Measurements from ENCODE around the gene TEKTIP1. TPM values are rescaled to one million over a fixed set of nuclear protein-coding genes. Genes with fewer than 3 reads are reported as not detected.

Gene TEKTIP1
- polyA plus RNA-seq, 1 experiment = not detected

DNA sequence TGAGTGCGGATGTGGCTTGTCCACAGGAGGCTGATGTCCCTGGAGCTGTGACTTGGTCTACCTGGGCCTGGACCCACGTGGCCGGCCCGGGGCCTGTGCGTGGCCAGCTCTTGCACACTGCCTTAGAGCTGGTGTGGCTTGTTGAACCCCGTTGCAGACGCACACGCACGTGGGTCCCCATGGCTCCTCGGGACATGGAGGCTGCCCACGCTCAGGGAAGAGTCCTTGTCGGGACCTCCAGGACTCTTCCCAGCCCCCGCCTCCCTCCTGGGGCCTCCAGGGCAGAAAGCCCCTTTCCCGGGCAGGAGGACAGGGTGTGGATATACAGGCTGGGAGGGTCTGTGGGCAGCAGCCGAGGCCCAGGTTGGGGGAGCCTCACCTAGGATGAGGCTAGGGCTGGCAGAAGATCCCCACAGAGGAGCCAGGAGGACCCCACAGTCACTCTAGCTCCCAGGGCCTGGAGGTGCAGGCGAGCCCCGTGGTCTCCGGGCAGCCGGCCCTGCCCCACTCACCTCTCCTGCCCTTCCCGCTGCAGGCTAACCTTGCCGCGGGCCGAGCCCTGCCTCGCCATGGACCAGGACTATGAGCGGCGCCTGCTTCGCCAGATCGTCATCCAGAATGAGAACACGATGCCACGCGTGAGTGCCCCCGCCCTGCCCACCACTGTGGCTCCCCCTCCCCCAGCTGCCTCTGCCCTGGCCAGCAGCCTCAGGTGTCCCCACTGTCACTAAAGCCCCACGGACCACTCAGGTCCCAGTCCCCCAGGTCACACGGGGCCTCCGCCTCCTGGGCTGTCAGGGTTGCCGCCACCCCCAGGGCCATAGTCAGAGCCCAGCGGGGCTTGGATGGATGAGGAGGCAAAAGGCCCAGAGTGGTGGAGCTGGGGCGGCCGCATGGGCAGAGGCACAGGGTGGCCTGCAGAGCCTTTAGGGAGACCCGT lies 16.3 kb upstream of the TEKTIP1 start:
- ChIA-PET POLR2A (no interaction called here), CTCF (interaction anchor here (1.6 kb wide), 1 partner anchor 24 kb away, joined by 4 read pairs; no protein-coding TSS in a partner anchor)
- Histone ChIP-seq H3K36me3 (ENCODE audit: control insufficient read depth, insufficient read depth, low read length) (peaks cover 38% of the 10 kb centered on the region), H3K4me3 (ENCODE audit: low read depth, low read length) (no peak overlapping the region), H3K27me3 (ENCODE audit: control insufficient read depth, insufficient read depth, low read length) (no peaks in the 10 kb centered on the region)
- no peak for TF ChIP-seq CTCF (IDR thresholded peaks at IDR 0.05; ENCODE audit: insufficient read depth, low read depth, low read length)
- DNase-seq (ENCODE audit: low read depth) = no peak

GRCh38 chr19:3523361-3524077 lies 15.5 kb upstream of the TEKTIP1 start:
- no peak for TF ChIP-seq CTCF (IDR thresholded peaks at IDR 0.05; ENCODE audit: insufficient read depth, low read depth, low read length)
- H3K27me3 ChIP-seq (ENCODE audit: control insufficient read depth, insufficient read depth, low read length) = no peaks in the 10 kb centered on the region
- POLR2A ChIA-PET = no interaction called here
- CTCF ChIA-PET = interaction anchor here (1.6 kb wide), 1 partner anchor 24 kb away, joined by 4 read pairs; no protein-coding TSS in a partner anchor
- no peak for DNase-seq (ENCODE audit: low read depth)
- peaks cover 44% of the 10 kb centered on the region for H3K36me3 ChIP-seq (ENCODE audit: control insufficient read depth, insufficient read depth, low read length)
- H3K4me3 ChIP-seq (ENCODE audit: low read depth, low read length) = no peak overlapping the region

GRCh38 chr19:3524078-3524842 lies 14.7 kb upstream of the TEKTIP1 start:
- peaks cover 42% of the 10 kb centered on the region for H3K36me3 ChIP-seq (ENCODE audit: control insufficient read depth, insufficient read depth, low read length)
- ChIA-PET CTCF (no interaction called here), POLR2A (no interaction called here)
- no peak overlapping the region for H3K4me3 ChIP-seq (ENCODE audit: low read depth, low read length)
- DNase-seq (ENCODE audit: low read depth) = no peak
- no peaks in the 10 kb centered on the region for H3K27me3 ChIP-seq (ENCODE audit: control insufficient read depth, insufficient read depth, low read length)
- TF ChIP-seq CTCF (IDR thresholded peaks at IDR 0.05; ENCODE audit: insufficient read depth, low read depth, low read length) = no peak

GRCh38 chr19:3524904-3525451 lies 14.0 kb upstream of the TEKTIP1 start:
- TF ChIP-seq CTCF (IDR thresholded peaks at IDR 0.05; ENCODE audit: insufficient read depth, low read depth, low read length) = no peak
- peaks cover 40% of the 10 kb centered on the region for H3K36me3 ChIP-seq (ENCODE audit: control insufficient read depth, insufficient read depth, low read length)
- no peaks in the 10 kb centered on the region for H3K27me3 ChIP-seq (ENCODE audit: control insufficient read depth, insufficient read depth, low read length)
- H3K4me3 ChIP-seq (ENCODE audit: low read depth, low read length) = no peak overlapping the region
- CTCF ChIA-PET = no interaction called here
- POLR2A ChIA-PET = no interaction called here
- no peak for DNase-seq (ENCODE audit: low read depth)
